Fibroblast of lung (primary cell): ENCODE results near the gene C3orf20. TPM values are rescaled to one million over a fixed set of nuclear protein-coding genes. Genes with fewer than 3 reads are reported as not detected.

ENCODE experiments used
- DNase-seq, 2 donors: peaks; one replicate each; pipeline versions ENCODE4 v3.0.0 to v3.0.0-alpha.2; 2010; ENCODE audit warnings: low read depth in 2 of 2
- H2AFZ ChIP-seq: 2 replicates; pipeline ENCODE4 v1.5.1; 2012; ENCODE audit warnings: low read length, control low read depth, inconsistent platforms
- H3K27ac ChIP-seq: 2 replicates; pipeline ENCODE4 v1.5.1; 2011; ENCODE audit warnings: low read length, control low read depth; ENCODE audit not compliant: insufficient read depth
- H3K27me3 ChIP-seq: 2 replicates; pipeline ENCODE4 v1.5.1; 2011; ENCODE audit warnings: mild to moderate bottlenecking, low read length; ENCODE audit not compliant: control insufficient read depth, insufficient read depth
- H3K36me3 ChIP-seq: 2 replicates; pipeline ENCODE4 v1.5.1; 2011; ENCODE audit warnings: low read length; ENCODE audit not compliant: control insufficient read depth, insufficient read depth
- H3K4me1 ChIP-seq: 2 replicates; pipeline ENCODE4 v1.5.1; 2011; ENCODE audit warnings: low read length; ENCODE audit not compliant: control insufficient read depth, insufficient read depth; ENCODE audit errors: extremely low read depth
- H3K4me2 ChIP-seq: 2 replicates; pipeline ENCODE4 v1.5.1; 2011; ENCODE audit warnings: low read length, control low read depth; ENCODE audit not compliant: insufficient read depth; ENCODE audit errors: extremely low read depth
- H3K4me3 ChIP-seq, 4 experiments: fragments of 200-600 bp in 1 of 4; sonication (generic) in 1 of 4; replicated peaks in 1 of 4; 2 replicates each; pipeline ENCODE4 v1.5.1; 2011 to 2016; ENCODE audit warnings: low read length in 4 of 4, low read depth in 3 of 4, mild to moderate bottlenecking in 3 of 4, control low read depth in 2 of 4, inconsistent platforms in 1 of 4, mixed read lengths in 1 of 4; ENCODE audit not compliant: insufficient read depth in 1 of 4; ENCODE audit errors: control extremely low read depth in 1 of 4
- H3K79me2 ChIP-seq: 2 replicates; pipeline ENCODE4 v1.5.1; 2012; ENCODE audit warnings: mild to moderate bottlenecking, low read length, inconsistent platforms; ENCODE audit not compliant: control insufficient read depth, insufficient read depth
- H3K9ac ChIP-seq: 2 replicates; pipeline ENCODE4 v1.5.1; 2011; ENCODE audit warnings: mild to moderate bottlenecking, low read length, control low read depth; ENCODE audit not compliant: insufficient read depth
- H3K9me3 ChIP-seq: 2 replicates; pipeline ENCODE4 v1.5.1; 2012; ENCODE audit warnings: low read depth, low read length; ENCODE audit not compliant: control insufficient read depth, insufficient read depth
- H4K20me1 ChIP-seq: 2 replicates; pipeline ENCODE4 v1.5.1; 2011; ENCODE audit warnings: low read length; ENCODE audit not compliant: control insufficient read depth, insufficient read depth; ENCODE audit errors: extremely low read depth
- CTCF ChIP-seq, 2 donors: IDR thresholded peaks in 1 of 2; conservative IDR thresholded peaks in 1 of 2; 1 replicate in 1 of 2; 2 replicates in 1 of 2; pipeline ENCODE4 v1.5.1; 2011 to 2012; ENCODE audit warnings: low read length in 2 of 2, control low read depth in 1 of 2, inconsistent platforms in 1 of 2, low read depth in 1 of 2, mild to moderate bottlenecking in 1 of 2
- EZH2 ChIP-seq: IDR thresholded peaks from 2 replicates; pipeline ENCODE4 v1.5.1; 2012; ENCODE audit warnings: low read length, control low read depth, mild to moderate bottlenecking; ENCODE audit errors: missing control alignments
- polyA plus RNA-seq, 2 donors: library from polyadenylated mRNA; depleted of rRNA in 1 of 2; stranded (reverse) in 1 of 2; unstranded in 1 of 2; fragments of >200 nt; gene quantifications; 2 replicates each; pipeline ENCODE4 v1.2.1, GENCODE V29; 2011 to 2012; ENCODE audit warnings: missing spikeins in 1 of 2
- total RNA-seq: library from RNA; depleted of rRNA; stranded (reverse); fragments of >200 nt; gene quantifications from 2 replicates; pipeline ENCODE4 v1.2.1, GENCODE V29; 2014

C3orf20 gene
- total and polyA plus RNA-seq, 2 donors (not counting 1 experiment from before 2014, with no cell fraction given) = not detected

- H3K4me3 ChIP-seq = no peak overlapping the region
- no peak for DNase-seq
- no peaks in the 10 kb centered on the region for H3K4me1 ChIP-seq
- H3K9me3 ChIP-seq = no peaks in the 10 kb centered on the region
- H3K79me2 ChIP-seq = no peaks in the 10 kb centered on the region
- no peak overlapping the region for H3K9ac ChIP-seq
- H4K20me1 ChIP-seq = no peaks in the 10 kb centered on the region
- no peak overlapping the region for H3K27ac ChIP-seq
- H3K27me3 ChIP-seq = no peaks in the 10 kb centered on the region
- no peak overlapping the region for H2AFZ ChIP-seq
- H3K36me3 ChIP-seq = no peaks in the 10 kb centered on the region
- TF ChIP-seq CTCF (conservative IDR thresholded peaks at IDR 0.05 in 1 of 2, IDR thresholded peaks at IDR 0.05 in 1 of 2; ENCODE audit: low read depth in 1 of 2, low read length in 2 of 2) = no peak
- no peak for TF ChIP-seq EZH2
- no peak overlapping the region for H3K4me2 ChIP-seq
These were observed 3.1 kb downstream of the C3orf20 start for GRCh38 chr3:14678015-14678503.

GRCh38 chr3:14680115-14680514 is 5.2 kb downstream of the C3orf20 start:
- H3K27me3 ChIP-seq = no peaks in the 10 kb centered on the region
- H4K20me1 ChIP-seq = no peaks in the 10 kb centered on the region
- H3K4me2 ChIP-seq = no peak overlapping the region
- H3K9me3 ChIP-seq = no peaks in the 10 kb centered on the region
- no peaks in the 10 kb centered on the region for H3K36me3 ChIP-seq
- no peaks in the 10 kb centered on the region for H3K4me1 ChIP-seq
- DNase-seq = no peak
- no peak overlapping the region for H3K4me3 ChIP-seq
- no peaks in the 10 kb centered on the region for H3K79me2 ChIP-seq
- no peak overlapping the region for H3K9ac ChIP-seq
- H2AFZ ChIP-seq = no peak overlapping the region
- no peak for TF ChIP-seq EZH2
- no peak for TF ChIP-seq CTCF (conservative IDR thresholded peaks at IDR 0.05 in 1 of 2, IDR thresholded peaks at IDR 0.05 in 1 of 2; ENCODE audit: low read depth in 1 of 2, low read length in 2 of 2)
- no peak overlapping the region for H3K27ac ChIP-seq

- Histone ChIP-seq H3K9ac (no peak overlapping the region), H3K79me2 (no peaks in the 10 kb centered on the region), H3K4me2 (no peak overlapping the region), H3K4me3 (no peak overlapping the region), H2AFZ (no peak overlapping the region), H3K4me1 (no peaks in the 10 kb centered on the region), H4K20me1 (no peaks in the 10 kb centered on the region), H3K36me3 (no peaks in the 10 kb centered on the region), H3K27ac (no peak overlapping the region), H3K9me3 (no peaks in the 10 kb centered on the region), H3K27me3 (no peaks in the 10 kb centered on the region)
- no peak for TF ChIP-seq CTCF (conservative IDR thresholded peaks at IDR 0.05 in 1 of 2, IDR thresholded peaks at IDR 0.05 in 1 of 2; ENCODE audit: low read depth in 1 of 2, low read length in 2 of 2)
- peak; percentile 8 to 26 for DNase-seq
These were observed 5.8 kb downstream of the C3orf20 start for GRCh38 chr3:14680716-14681115.
